WI38 (cell line): ENCODE data around the gene FLRT1.

ENCODE experiments used
- H3K4me3 ChIP-seq: 2 replicates; pipeline ENCODE4 v1.5.1; 2011; ENCODE audit warnings: low read depth, mild to moderate bottlenecking, control low read depth, low read length
- TF ChIP-seq, protein P1 (sequence below): IDR thresholded peaks from 2 replicates; pipeline ENCODE4 v1.5.1; 2012; ENCODE audit warnings: low read depth, mild to moderate bottlenecking, control low read depth, low read length

The FLRT1 gene

DNA sequence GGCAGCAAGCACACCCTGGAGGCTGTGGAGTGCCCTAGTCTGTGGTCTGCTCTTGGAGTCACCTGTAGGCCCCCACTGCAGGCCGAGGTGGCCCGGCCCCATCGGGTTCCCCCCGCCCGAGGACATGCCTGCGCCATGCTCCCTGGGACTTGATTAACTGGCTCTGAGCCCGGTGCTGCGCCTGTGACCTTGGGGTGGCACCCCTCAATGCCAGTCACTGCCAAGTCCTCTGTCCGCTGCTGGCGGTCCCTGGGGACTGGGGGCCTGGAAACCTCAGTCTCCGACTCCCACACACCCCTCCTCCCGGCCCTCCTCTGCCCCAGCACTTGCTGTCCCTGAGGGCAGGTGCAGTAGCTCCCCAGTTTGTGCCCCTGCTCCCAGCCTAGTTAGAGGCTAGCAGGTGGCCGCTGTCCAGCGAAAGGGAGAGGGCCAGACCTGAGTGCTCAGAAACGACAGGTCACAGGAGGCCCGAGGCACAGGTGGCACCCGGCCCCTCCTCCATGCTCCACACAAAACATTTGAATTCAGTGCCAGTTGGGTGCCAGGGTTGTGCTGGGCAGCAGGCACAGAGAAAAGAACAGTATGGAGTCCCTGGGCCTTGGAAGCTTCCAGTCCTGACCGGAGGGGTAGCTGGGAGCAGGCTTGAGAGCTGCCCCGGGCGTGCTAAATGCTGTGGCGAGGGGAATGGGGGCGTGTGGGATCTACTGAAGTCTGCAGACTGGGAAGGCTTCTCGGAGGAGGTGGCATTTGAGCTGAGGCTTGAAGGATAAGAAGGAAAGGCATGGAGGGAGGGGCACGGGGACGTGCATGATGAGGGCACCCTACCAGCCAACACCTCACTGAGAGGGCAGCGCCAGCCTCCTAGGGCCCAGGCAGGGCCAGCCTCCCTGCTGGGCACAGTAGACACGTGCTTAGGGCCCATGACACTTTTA, 16.4 kb upstream of the FLRT1 start:
- no peak overlapping the region for H3K4me3 ChIP-seq
- TF ChIP-seq, protein P1, sequence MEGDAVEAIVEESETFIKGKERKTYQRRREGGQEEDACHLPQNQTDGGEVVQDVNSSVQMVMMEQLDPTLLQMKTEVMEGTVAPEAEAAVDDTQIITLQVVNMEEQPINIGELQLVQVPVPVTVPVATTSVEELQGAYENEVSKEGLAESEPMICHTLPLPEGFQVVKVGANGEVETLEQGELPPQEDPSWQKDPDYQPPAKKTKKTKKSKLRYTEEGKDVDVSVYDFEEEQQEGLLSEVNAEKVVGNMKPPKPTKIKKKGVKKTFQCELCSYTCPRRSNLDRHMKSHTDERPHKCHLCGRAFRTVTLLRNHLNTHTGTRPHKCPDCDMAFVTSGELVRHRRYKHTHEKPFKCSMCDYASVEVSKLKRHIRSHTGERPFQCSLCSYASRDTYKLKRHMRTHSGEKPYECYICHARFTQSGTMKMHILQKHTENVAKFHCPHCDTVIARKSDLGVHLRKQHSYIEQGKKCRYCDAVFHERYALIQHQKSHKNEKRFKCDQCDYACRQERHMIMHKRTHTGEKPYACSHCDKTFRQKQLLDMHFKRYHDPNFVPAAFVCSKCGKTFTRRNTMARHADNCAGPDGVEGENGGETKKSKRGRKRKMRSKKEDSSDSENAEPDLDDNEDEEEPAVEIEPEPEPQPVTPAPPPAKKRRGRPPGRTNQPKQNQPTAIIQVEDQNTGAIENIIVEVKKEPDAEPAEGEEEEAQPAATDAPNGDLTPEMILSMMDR, result no peak

DNA sequence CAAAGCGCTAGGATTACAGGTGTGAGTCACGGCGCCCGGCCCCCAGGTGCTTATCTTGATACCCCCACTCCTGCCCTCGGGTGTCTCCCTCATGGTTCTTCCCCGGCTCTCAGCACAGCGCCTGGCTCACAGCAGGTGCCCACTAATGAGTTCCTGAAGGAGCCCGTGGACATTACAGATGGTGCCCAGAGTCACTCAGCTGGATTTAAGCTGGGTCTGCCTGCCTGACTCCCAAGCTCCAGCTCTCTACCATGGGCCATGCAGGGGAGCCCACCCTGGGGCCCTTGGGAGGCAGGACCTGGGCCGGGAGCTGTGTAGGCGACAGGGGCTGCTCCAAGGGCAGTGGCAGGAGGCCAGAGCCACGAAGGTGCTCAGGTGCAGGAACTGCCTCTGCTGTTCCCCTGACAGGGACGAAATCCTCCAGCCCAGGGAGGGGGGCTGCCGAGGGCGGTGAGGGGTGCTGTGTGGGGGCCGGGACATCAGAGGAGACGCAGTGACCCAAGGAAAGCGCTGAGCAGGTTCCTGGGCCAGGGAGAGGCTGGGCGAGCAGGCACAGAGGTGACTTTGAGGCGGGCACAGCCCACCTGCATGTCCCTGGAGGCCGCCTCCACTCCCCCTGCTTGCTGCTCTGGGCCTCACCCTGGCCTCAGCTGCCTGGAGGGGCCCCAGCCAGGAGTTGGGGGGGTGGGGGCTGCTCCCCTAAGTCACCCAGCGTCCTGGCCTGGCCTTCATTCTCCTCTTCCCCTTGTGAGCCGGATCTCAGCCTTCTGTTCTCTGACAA, 14.6 kb upstream of the FLRT1 start:
- TF ChIP-seq, protein P1, result no peak
- H3K4me3 ChIP-seq, result no peak overlapping the region

DNA sequence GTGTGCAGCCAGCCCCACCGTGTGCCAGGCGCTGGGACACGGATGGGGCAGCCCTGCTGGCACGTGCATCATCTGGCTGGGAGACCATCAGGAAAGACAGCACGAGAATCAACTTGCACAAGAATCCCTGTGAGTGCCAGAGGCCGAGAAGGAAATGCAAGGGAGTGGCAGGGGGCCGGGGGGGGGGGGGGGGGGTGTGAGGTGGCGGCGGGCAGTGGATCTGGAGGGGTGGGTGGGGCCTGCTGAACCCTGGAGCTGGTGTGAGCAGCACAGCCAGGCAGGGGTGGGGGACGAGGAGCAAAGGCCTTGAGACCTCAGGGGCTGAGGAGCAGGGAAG, 14.0 kb upstream of the FLRT1 start:
- H3K4me3 ChIP-seq, result no peak overlapping the region
- TF ChIP-seq, protein P1, result no peak

DNA sequence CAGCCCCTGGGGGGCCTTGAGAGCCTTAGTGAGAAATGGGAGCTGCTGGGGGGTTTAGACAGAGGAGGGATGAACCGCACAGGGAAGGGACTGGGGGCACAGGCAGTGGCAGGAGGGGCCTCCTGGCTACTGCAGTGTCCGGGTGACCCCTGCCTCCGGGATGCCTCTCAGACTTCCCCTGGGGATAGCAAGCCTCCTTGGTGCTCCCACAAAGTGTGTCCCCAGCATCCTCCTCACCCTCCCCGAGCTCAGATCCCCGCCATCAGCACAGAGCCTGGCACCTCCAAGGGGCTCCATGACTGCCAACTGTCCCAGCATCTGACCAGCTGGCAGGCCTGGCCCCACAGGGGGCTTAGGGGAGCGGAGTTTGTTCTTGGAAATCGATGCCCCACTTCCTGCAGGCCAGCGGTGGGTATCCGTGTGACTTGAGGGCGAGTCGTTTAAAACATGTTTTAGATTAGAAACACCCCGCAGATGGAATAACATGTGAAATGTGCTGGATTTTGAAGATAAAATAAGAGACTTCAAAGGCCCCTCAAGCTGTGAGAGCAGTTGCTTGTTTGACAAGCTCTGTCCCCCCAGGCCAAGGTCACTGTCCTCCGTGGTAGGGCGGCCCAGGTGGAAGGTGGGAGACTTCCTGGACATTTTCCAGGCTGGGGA, 13.5 kb upstream of the FLRT1 start:
- TF ChIP-seq, protein P1, result no peak
- H3K4me3 ChIP-seq, result no peak overlapping the region

DNA sequence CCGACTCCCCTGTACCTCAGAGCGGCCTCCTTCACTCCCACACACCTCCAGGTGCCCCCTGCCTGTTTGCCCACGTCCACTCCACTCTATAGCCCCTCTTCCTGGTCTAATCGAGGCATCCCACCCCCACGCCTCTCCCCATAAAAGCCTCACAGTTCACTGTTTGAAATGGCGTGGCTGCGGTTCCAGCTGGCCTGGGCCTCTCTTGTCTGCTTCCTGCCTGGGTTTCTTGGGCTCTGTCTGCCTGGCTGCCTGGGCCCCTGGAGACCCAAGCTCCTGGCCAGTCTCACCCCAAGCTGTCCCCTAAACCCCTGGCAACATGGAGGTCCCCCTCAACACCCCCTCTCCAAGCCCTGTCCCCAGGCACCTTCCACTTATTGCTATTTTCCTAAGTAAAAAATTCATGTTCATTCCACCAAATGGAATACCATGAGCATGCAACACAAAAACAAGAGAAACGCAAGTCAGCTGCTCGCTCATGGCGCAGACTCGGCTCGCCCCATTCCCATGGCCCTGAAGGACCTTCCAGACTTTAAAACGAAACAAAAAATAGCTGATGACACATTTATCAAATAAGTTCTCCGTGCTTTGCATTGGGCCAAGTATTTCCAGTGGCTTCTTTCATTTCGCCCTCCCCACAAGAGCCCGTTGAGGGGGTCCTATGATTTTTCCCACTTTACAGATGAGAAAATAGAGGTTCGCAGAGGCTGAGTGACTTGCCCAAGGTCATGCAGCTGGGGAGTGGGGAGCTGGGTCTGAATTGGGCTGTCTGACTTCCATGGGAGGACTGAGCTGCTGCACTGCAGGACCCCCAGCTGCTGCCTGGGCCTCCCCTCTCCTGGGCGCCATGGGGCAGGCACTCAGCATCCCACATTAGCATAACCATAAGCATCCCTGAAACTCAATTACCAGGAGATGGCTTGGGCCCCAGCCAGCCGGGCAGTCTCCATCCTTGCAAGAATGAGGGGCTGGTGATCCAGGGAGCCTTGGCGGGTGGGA, 11.7 kb upstream of the FLRT1 start:
- TF ChIP-seq, protein P1, result no peak
- H3K4me3 ChIP-seq, result no peak overlapping the region

DNA sequence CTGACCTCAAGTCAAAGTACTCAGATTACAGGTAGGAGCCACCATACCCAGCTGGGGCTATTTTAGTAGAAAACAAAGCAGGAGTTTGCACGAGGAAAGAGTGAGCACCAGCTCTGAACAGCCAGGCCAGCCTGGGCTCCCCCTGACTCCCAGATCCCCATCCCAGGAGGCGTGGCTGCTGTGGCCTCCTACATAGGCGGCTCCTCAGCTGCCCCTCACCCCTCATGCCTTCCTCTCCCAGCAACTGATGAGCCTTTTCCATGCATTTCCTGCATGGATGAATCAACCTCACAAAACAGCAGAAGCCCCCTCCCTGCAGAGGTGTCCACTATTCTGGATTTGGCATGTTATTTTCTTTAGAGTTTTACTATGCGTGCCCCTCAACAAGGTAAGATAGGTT, 10.5 kb upstream of the FLRT1 start:
- H3K4me3 ChIP-seq, result no peak overlapping the region
- TF ChIP-seq, protein P1, result no peak
